ENCODE data around the gene ATP13A2. TPM values are rescaled to one million over a fixed set of nuclear protein-coding genes. Genes with fewer than 3 reads are reported as not detected.

ATP13A2 gene
- total and polyA plus RNA-seq, 2 experiments from 2014 or later = 29.6 to 32.4 TPM

- Histone ChIP-seq H3K27ac (no peak overlapping the region), H3F3A (ENCODE audit: insufficient read depth) (no peaks in the 10 kb centered on the region), H3K9me3 (ENCODE audit: low read depth) (no peaks in the 10 kb centered on the region), H3K9ac (no peak overlapping the region), H3K79me2 (ENCODE audit: insufficient read depth) (peaks cover 7% of the 10 kb centered on the region; the same call in 1 of the 2 replicates), H3K36me3 (ENCODE audit: low read depth) (no peaks in the 10 kb centered on the region), H3K9me2 (ENCODE audit: insufficient read depth) (no peaks in the 10 kb centered on the region), H3K4me2 (ENCODE audit: unreplicated experiment) (no peak overlapping the region), H3K27me3 (replicated peaks; ENCODE audit: insufficient read depth) (no peaks in the 10 kb centered on the region), H2AFZ (no peak overlapping the region), H3K4me3 (no peak overlapping the region), H3K4me1 (ENCODE audit: insufficient read depth) (peaks cover 23% of the 10 kb centered on the region), H4K20me1 (ENCODE audit: insufficient read depth) (no peaks in the 10 kb centered on the region)
- WGBS, 2 experiments (ENCODE audit: low coverage in 1 of 2, low lambda C conversion rate in 2 of 2, missing lambda C conversion rate in 2 of 2) = 77 to 81% methylated on average over 3 to 4 of the region's 4 CpGs
- TF ChIP-seq EZH2phosphoT487 (IDR thresholded peaks at IDR 0.05; ENCODE audit: insufficient read depth, low read depth) (no peak), EZH2 (IDR thresholded peaks at IDR 0.05; ENCODE audit: insufficient read depth, poor library complexity, severe bottlenecking) (no peak)
- in situ Hi-C loops (cut with MboI) = no loop called here
- DNase-seq = no peak
Observed at GRCh38 chr1:17009706-17010105, 2.0 kb downstream of the ATP13A2 start.

- Histone ChIP-seq H3K9me3 (ENCODE audit: low read depth) (no peaks in the 10 kb centered on the region), H3K4me1 (ENCODE audit: insufficient read depth) (peaks cover 32% of the 10 kb centered on the region), H3K9me2 (ENCODE audit: insufficient read depth) (no peaks in the 10 kb centered on the region), H3K4me2 (ENCODE audit: unreplicated experiment) (no peak overlapping the region), H3K9ac (no peak overlapping the region), H3K27ac (no peak overlapping the region), H3K4me3 (no peak overlapping the region), H2AFZ (no peak overlapping the region), H4K20me1 (ENCODE audit: insufficient read depth) (no peaks in the 10 kb centered on the region), H3F3A (ENCODE audit: insufficient read depth) (peaks cover 4% of the 10 kb centered on the region; the same call in 1 of the 2 replicates), H3K27me3 (replicated peaks; ENCODE audit: insufficient read depth) (no peaks in the 10 kb centered on the region), H3K36me3 (ENCODE audit: low read depth) (no peaks in the 10 kb centered on the region), H3K79me2 (ENCODE audit: insufficient read depth) (peaks cover 7% of the 10 kb centered on the region; the same call in 1 of the 2 replicates)
- DNase-seq = no peak
- in situ Hi-C loops (cut with MboI) = no loop called here
- TF ChIP-seq EZH2phosphoT487 (IDR thresholded peaks at IDR 0.05; ENCODE audit: insufficient read depth, low read depth) (no peak), EZH2 (IDR thresholded peaks at IDR 0.05; ENCODE audit: insufficient read depth, poor library complexity, severe bottlenecking) (no peak)
- 93 to 94% methylated on average over 15 of the region's 15 CpGs for WGBS, 2 experiments (ENCODE audit: low coverage in 1 of 2, low lambda C conversion rate in 2 of 2, missing lambda C conversion rate in 2 of 2)
Observed at GRCh38 chr1:17008208-17008855, 3.4 kb downstream of the ATP13A2 start.

GRCh38 chr1:17007121-17007520 is 4.6 kb downstream of the ATP13A2 start:
- no peak for TF ChIP-seq EZH2phosphoT487 (IDR thresholded peaks at IDR 0.05; ENCODE audit: insufficient read depth, low read depth)
- TF ChIP-seq EZH2 (IDR thresholded peaks at IDR 0.05; ENCODE audit: insufficient read depth, poor library complexity, severe bottlenecking) = no peak
- peaks cover 7% of the 10 kb centered on the region; the same call in 1 of the 2 replicates for H3K79me2 ChIP-seq (ENCODE audit: insufficient read depth)
- peaks cover 10% of the 10 kb centered on the region; the same call in 1 of the 2 replicates for H3F3A ChIP-seq (ENCODE audit: insufficient read depth)
- H3K9me3 ChIP-seq (ENCODE audit: low read depth) = no peaks in the 10 kb centered on the region
- H3K4me1 ChIP-seq (ENCODE audit: insufficient read depth) = peaks cover 22% of the 10 kb centered on the region
- no peaks in the 10 kb centered on the region for H3K27me3 ChIP-seq (replicated peaks; ENCODE audit: insufficient read depth)
- H3K4me2 ChIP-seq (ENCODE audit: unreplicated experiment) = no peak overlapping the region
- H4K20me1 ChIP-seq (ENCODE audit: insufficient read depth) = no peaks in the 10 kb centered on the region
- WGBS, 2 experiments (ENCODE audit: low coverage in 1 of 2, low lambda C conversion rate in 2 of 2, missing lambda C conversion rate in 2 of 2) = 87 to 93% methylated on average over 8 of the region's 8 CpGs
- H3K36me3 ChIP-seq (ENCODE audit: low read depth) = no peaks in the 10 kb centered on the region
- H3K4me3 ChIP-seq = no peak overlapping the region
- H2AFZ ChIP-seq = no peak overlapping the region
- in situ Hi-C loops (cut with MboI) = no loop called here
- no peak overlapping the region for H3K9ac ChIP-seq
- H3K27ac ChIP-seq = no peak overlapping the region
- DNase-seq = no peak
- no peaks in the 10 kb centered on the region for H3K9me2 ChIP-seq (ENCODE audit: insufficient read depth)

- Histone ChIP-seq H3K27ac (no peak overlapping the region), H3K9me2 (ENCODE audit: insufficient read depth) (no peaks in the 10 kb centered on the region), H3K4me3 (no peak overlapping the region), H3K79me2 (ENCODE audit: insufficient read depth) (no peaks in the 10 kb centered on the region), H4K20me1 (ENCODE audit: insufficient read depth) (no peaks in the 10 kb centered on the region), H3K4me1 (ENCODE audit: insufficient read depth) (peaks cover 14% of the 10 kb centered on the region), H3K27me3 (replicated peaks; ENCODE audit: insufficient read depth) (no peaks in the 10 kb centered on the region), H3K9ac (no peak overlapping the region), H3K36me3 (ENCODE audit: low read depth) (no peaks in the 10 kb centered on the region), H3K4me2 (ENCODE audit: unreplicated experiment) (no peak overlapping the region), H2AFZ (no peak overlapping the region), H3F3A (ENCODE audit: insufficient read depth) (peaks cover 10% of the 10 kb centered on the region; the same call in 1 of the 2 replicates), H3K9me3 (ENCODE audit: low read depth) (no peaks in the 10 kb centered on the region)
- TF ChIP-seq EZH2phosphoT487 (IDR thresholded peaks at IDR 0.05; ENCODE audit: insufficient read depth, low read depth) (no peak), EZH2 (IDR thresholded peaks at IDR 0.05; ENCODE audit: insufficient read depth, poor library complexity, severe bottlenecking) (no peak)
- in situ Hi-C loops (cut with MboI) = no loop called here
- no peak for DNase-seq
- 93 to 98% methylated on average over 18 to 19 of the region's 19 CpGs for WGBS, 2 experiments (ENCODE audit: low coverage in 1 of 2, low lambda C conversion rate in 2 of 2, missing lambda C conversion rate in 2 of 2)
Observed at GRCh38 chr1:17005365-17005740, 6.4 kb downstream of the ATP13A2 start.
